ENCODE data around the gene IRAG1. TPM values are rescaled to one million over a fixed set of nuclear protein-coding genes. Genes with fewer than 3 reads are reported as not detected.

IRAG1 gene
- total RNA-seq, 2 experiments from 2014 or later, result not detected

GRCh38 chr11:10701982-10702381, 8.4 kb upstream of the IRAG1 start:
- no peak for TF ChIP-seq EZH2phosphoT487 (IDR thresholded peaks at IDR 0.05; ENCODE audit: borderline replicate concordance, low read depth, low read length)
- no peak for TF ChIP-seq CTCF (conservative IDR thresholded peaks at IDR 0.05; ENCODE audit: low read length)
- no peak for DNase-seq (ENCODE audit: low spot score)
- Histone ChIP-seq H3K36me3 (ENCODE audit: insufficient read depth, low read length) (no peaks in the 10 kb centered on the region), H3K9me2 (ENCODE audit: insufficient read depth, low read length) (no peaks in the 10 kb centered on the region), H3K4me2 (ENCODE audit: low read length) (no peak overlapping the region), H4K20me1 (ENCODE audit: insufficient read depth, low read length) (no peaks in the 10 kb centered on the region), H3K9me3 (ENCODE audit: low read length) (no peaks in the 10 kb centered on the region), H3K4me3 (ENCODE audit: low read depth, low read length, poor library complexity, severe bottlenecking) (no peak overlapping the region), H2AFZ (ENCODE audit: low read length) (no peak overlapping the region), H3K79me2 (ENCODE audit: insufficient read depth, low read depth, low read length) (no peaks in the 10 kb centered on the region; the same call in 1 of the 2 replicates), H3K27ac (ENCODE audit: low read depth, low read length, poor library complexity, severe bottlenecking) (no peak overlapping the region), H3K4me1 (ENCODE audit: insufficient read depth, low read length, poor library complexity, severe bottlenecking) (no peaks in the 10 kb centered on the region)
- intact Hi-C loops (cut with micrococcal nuclease; ENCODE audit: unreplicated experiment), result no loop called here
- BruUV-seq (replicated peaks), result no TSS peak
- ChIA-PET CTCF (ENCODE audit: unreplicated experiment) (no interaction called here), POLR2A (no interaction called here)

- H3K4me3 ChIP-seq (ENCODE audit: low read depth, low read length, poor library complexity, severe bottlenecking), result no peak overlapping the region
- H3K27ac ChIP-seq (ENCODE audit: low read depth, low read length, poor library complexity, severe bottlenecking), result no peak overlapping the region
- no peak for DNase-seq (ENCODE audit: low spot score)
- H3K4me1 ChIP-seq (ENCODE audit: insufficient read depth, low read length, poor library complexity, severe bottlenecking), result no peaks in the 10 kb centered on the region
- no peaks in the 10 kb centered on the region; the same call in 1 of the 2 replicates for H3K79me2 ChIP-seq (ENCODE audit: insufficient read depth, low read depth, low read length)
- intact Hi-C loops (cut with micrococcal nuclease; ENCODE audit: unreplicated experiment), result no loop called here
- H2AFZ ChIP-seq (ENCODE audit: low read length), result no peak overlapping the region
- no TSS peak for BruUV-seq (replicated peaks)
- no peaks in the 10 kb centered on the region for H3K36me3 ChIP-seq (ENCODE audit: insufficient read depth, low read length)
- no peaks in the 10 kb centered on the region for H4K20me1 ChIP-seq (ENCODE audit: insufficient read depth, low read length)
- H3K9me2 ChIP-seq (ENCODE audit: insufficient read depth, low read length), result no peaks in the 10 kb centered on the region
- H3K9me3 ChIP-seq (ENCODE audit: low read length), result no peaks in the 10 kb centered on the region
- no peak for TF ChIP-seq CTCF (conservative IDR thresholded peaks at IDR 0.05; ENCODE audit: low read length)
- no peak overlapping the region for H3K4me2 ChIP-seq (ENCODE audit: low read length)
- POLR2A ChIA-PET, result interaction anchor here (0.6 kb wide), 1 partner anchor 333 kb away, joined by 3 read pairs; no protein-coding TSS in a partner anchor
- CTCF ChIA-PET (ENCODE audit: unreplicated experiment), result no interaction called here
Measured at GRCh38 chr11:10699072-10699471, 5.5 kb upstream of the IRAG1 start.

- TF ChIP-seq CTCF (conservative IDR thresholded peaks at IDR 0.05; ENCODE audit: low read length), result no peak
- TF ChIP-seq EZH2phosphoT487 (IDR thresholded peaks at IDR 0.05; ENCODE audit: borderline replicate concordance, low read depth, low read length), result no peak
- intact Hi-C loops (cut with micrococcal nuclease; ENCODE audit: unreplicated experiment), result no loop called here
- BruUV-seq (replicated peaks), result no TSS peak
- no peaks in the 10 kb centered on the region for H3K4me1 ChIP-seq (ENCODE audit: insufficient read depth, low read length, poor library complexity, severe bottlenecking)
- H3K4me2 ChIP-seq (ENCODE audit: low read length), result no peak overlapping the region
- H3K27ac ChIP-seq (ENCODE audit: low read depth, low read length, poor library complexity, severe bottlenecking), result no peak overlapping the region
- H2AFZ ChIP-seq (ENCODE audit: low read length), result no peak overlapping the region
- CTCF ChIA-PET (ENCODE audit: unreplicated experiment), result interaction anchor here (0.5 to 0.6 kb wide), 2 partner anchors 289 to 304 kb away, joined by 3 read pairs; no protein-coding TSS in a partner anchor
- no peaks in the 10 kb centered on the region for H4K20me1 ChIP-seq (ENCODE audit: insufficient read depth, low read length)
- no peak for DNase-seq (ENCODE audit: low spot score)
- no peaks in the 10 kb centered on the region for H3K79me2 ChIP-seq (ENCODE audit: insufficient read depth, low read depth, low read length)
- no peaks in the 10 kb centered on the region for H3K9me3 ChIP-seq (ENCODE audit: low read length)
- POLR2A ChIA-PET, result no interaction called here
- no peaks in the 10 kb centered on the region for H3K9me2 ChIP-seq (ENCODE audit: insufficient read depth, low read length)
- H3K36me3 ChIP-seq (ENCODE audit: insufficient read depth, low read length), result no peaks in the 10 kb centered on the region
- H3K4me3 ChIP-seq (ENCODE audit: low read depth, low read length, poor library complexity, severe bottlenecking), result no peak overlapping the region
Measured at GRCh38 chr11:10697323-10697620, 3.7 kb upstream of the IRAG1 start.

All from OCI-LY7 (cell line).